Smooth muscle cell (in vitro differentiated cells): Measurements from ENCODE around the gene GALNT18. TPM values are rescaled to one million over a fixed set of nuclear protein-coding genes. Genes with fewer than 3 reads are reported as not detected.

Source experiments
- DNase-seq: peaks from one replicate; lab custom pipeline; 2025; ENCODE audit not compliant: unreplicated experiment; lab: John Stamatoyannopoulos, UW
- H2AFZ ChIP-seq: fragments of 200-600 bp; sonication (generic); 2 replicates; pipeline ENCODE4 v1.6.0; 2016; ENCODE audit warnings: antibody characterized with exemption, low read depth, mild to moderate bottlenecking
- H3F3A ChIP-seq: fragments of 200-600 bp; sonication (generic); 2 replicates; pipeline ENCODE4 v1.6.0; 2017; ENCODE audit warnings: antibody characterized with exemption, low read depth
- H3K27ac ChIP-seq: fragments of 200-600 bp; sonication (generic); 2 replicates; pipeline ENCODE4 v1.5.1; 2016; ENCODE audit warnings: low read depth, mild to moderate bottlenecking
- H3K27me3 ChIP-seq: fragments of 200-600 bp; sonication (generic); 2 replicates; pipeline ENCODE4 v1.6.1; 2016; ENCODE audit warnings: low read depth, mild to moderate bottlenecking
- H3K36me3 ChIP-seq: fragments of 200-600 bp; sonication (generic); 2 replicates; pipeline ENCODE4 v1.5.1; 2016; ENCODE audit warnings: low read depth
- H3K4me1 ChIP-seq: fragments of 200-600 bp; sonication (generic); 2 replicates; pipeline ENCODE4 v1.5.1; 2016; ENCODE audit warnings: low read depth
- H3K4me2 ChIP-seq: fragments of 200-600 bp; sonication (generic); 2 replicates; pipeline ENCODE4 v1.6.0; 2016; ENCODE audit warnings: mild to moderate bottlenecking
- H3K4me3 ChIP-seq: fragments of 200-600 bp; sonication (generic); 2 replicates; pipeline ENCODE4 v1.5.1; 2016; ENCODE audit warnings: mild to moderate bottlenecking
- H3K79me2 ChIP-seq: fragments of 200-600 bp; sonication (generic); 2 replicates; pipeline ENCODE4 v1.6.0; 2016; ENCODE audit warnings: low read depth, mild to moderate bottlenecking
- H3K9ac ChIP-seq: fragments of 200-600 bp; sonication (generic); 2 replicates; pipeline ENCODE4 v1.6.0; 2016; ENCODE audit warnings: low read depth
- H3K9me3 ChIP-seq: fragments of 200-600 bp; sonication (generic); replicated peaks from 2 replicates; pipeline ENCODE4 v1.5.1; 2016; ENCODE audit warnings: low read depth
- H4K20me1 ChIP-seq: fragments of 200-600 bp; sonication (generic); 2 replicates; pipeline ENCODE4 v1.6.0; 2016; ENCODE audit warnings: low read depth
- CTCF ChIP-seq: fragments of 200-600 bp; sonication (generic); IDR thresholded peaks from 2 replicates; pipeline ENCODE4 v1.5.1; 2017; ENCODE audit warnings: borderline replicate concordance, mild to moderate bottlenecking, antibody characterized with exemption; ENCODE audit not compliant: insufficient read depth, poor library complexity, severe bottlenecking
- WGBS: methylation state at CpG from one replicate; pipeline ENCODE4 v1.1.7; 2016; ENCODE audit warnings: low lambda C conversion rate; 5-methylcytosine and 5-hydroxymethylcytosine counted together
- polyA plus RNA-seq: library from polyadenylated mRNA; unstranded; fragments of >200 nt; fragmentation: Nextera tagmentation; extraction: Ambion mirVana; gene quantifications from 2 replicates; pipeline ENCODE4 v1.2.1, GENCODE V29; 2016
- total RNA-seq: library from RNA; depleted of rRNA; stranded (reverse); fragments of >200 nt; gene quantifications from 2 replicates; pipeline ENCODE4 v1.2.3, GENCODE V29; 2014

Gene GALNT18
- total and polyA plus RNA-seq, 2 experiments from 2014 or later, result 11.5 to 16.3 TPM

- Histone ChIP-seq H3F3A (no peaks in the 10 kb centered on the region), H3K27ac (no peak overlapping the region), H4K20me1 (no peaks in the 10 kb centered on the region), H3K9ac (no peak overlapping the region), H3K36me3 (no peaks in the 10 kb centered on the region), H3K4me3 (no peak overlapping the region), H2AFZ (no peak overlapping the region), H3K9me3 (no peaks in the 10 kb centered on the region), H3K79me2 (no peaks in the 10 kb centered on the region), H3K4me1 (no peaks in the 10 kb centered on the region), H3K27me3 (no peaks in the 10 kb centered on the region), H3K4me2 (no peak overlapping the region)
- DNase-seq, result no peak
- TF ChIP-seq CTCF, result no peak
- 82% methylated on average over 3 of the region's 3 CpGs for WGBS
Observed at GRCh38 chr11:11636671-11637070, 14.9 kb upstream of the GALNT18 start.

GRCh38 chr11:11635443-11635842 is 13.6 kb upstream of the GALNT18 start:
- no peaks in the 10 kb centered on the region for H3K9me3 ChIP-seq
- no peaks in the 10 kb centered on the region for H3K79me2 ChIP-seq
- no peaks in the 10 kb centered on the region for H3K4me1 ChIP-seq
- H3K27ac ChIP-seq, result no peak overlapping the region
- no peak overlapping the region for H3K9ac ChIP-seq
- H2AFZ ChIP-seq, result no peak overlapping the region
- no peak for TF ChIP-seq CTCF
- no peak overlapping the region for H3K4me3 ChIP-seq
- no peaks in the 10 kb centered on the region for H4K20me1 ChIP-seq
- no peak overlapping the region for H3K4me2 ChIP-seq
- H3F3A ChIP-seq, result no peaks in the 10 kb centered on the region
- WGBS, result 68% methylated on average over 5 of the region's 5 CpGs
- no peak for DNase-seq
- H3K36me3 ChIP-seq, result no peaks in the 10 kb centered on the region
- peaks cover 5% of the 10 kb centered on the region for H3K27me3 ChIP-seq

- no peak overlapping the region for H3K4me2 ChIP-seq
- H3K27ac ChIP-seq, result no peak overlapping the region
- no peaks in the 10 kb centered on the region for H3K79me2 ChIP-seq
- no peaks in the 10 kb centered on the region for H3K36me3 ChIP-seq
- H3K4me1 ChIP-seq, result peaks cover 17% of the 10 kb centered on the region
- H3K9ac ChIP-seq, result no peak overlapping the region
- no peaks in the 10 kb centered on the region for H3K9me3 ChIP-seq
- H4K20me1 ChIP-seq, result no peaks in the 10 kb centered on the region
- DNase-seq, result no peak
- no peak overlapping the region for H3K4me3 ChIP-seq
- TF ChIP-seq CTCF, result no peak
- 80% methylated on average over 8 of the region's 8 CpGs for WGBS
- H3F3A ChIP-seq, result no peaks in the 10 kb centered on the region
- H2AFZ ChIP-seq, result no peak overlapping the region
- peaks cover 27% of the 10 kb centered on the region for H3K27me3 ChIP-seq
Observed at GRCh38 chr11:11629368-11629767, 7.6 kb upstream of the GALNT18 start.

GRCh38 chr11:11628651-11629050 is 6.8 kb upstream of the GALNT18 start:
- Histone ChIP-seq H3F3A (no peaks in the 10 kb centered on the region), H4K20me1 (no peaks in the 10 kb centered on the region), H3K9me3 (no peaks in the 10 kb centered on the region), H3K79me2 (no peaks in the 10 kb centered on the region), H3K4me3 (no peak overlapping the region), H3K9ac (no peak overlapping the region), H3K27me3 (peaks cover 27% of the 10 kb centered on the region), H3K36me3 (no peaks in the 10 kb centered on the region), H3K27ac (no peak overlapping the region), H3K4me2 (no peak overlapping the region), H2AFZ (no peak overlapping the region), H3K4me1 (peaks cover 18% of the 10 kb centered on the region)
- no peak for DNase-seq
- no peak for TF ChIP-seq CTCF
- 54% methylated on average over 4 of the region's 4 CpGs for WGBS
